Measurements from ENCODE around the gene BNIP2. TPM values are rescaled to one million over a fixed set of nuclear protein-coding genes. Genes with fewer than 3 reads are reported as not detected.
"Not testable (repeated sequence)": the region's sequence is repeated elsewhere in the genome, so short reads cannot be mapped to it uniquely, and the experiment has no call there.

Gene BNIP2
- polyA plus RNA-seq, 1 donor from 2014 or later = 98.8 TPM

DNA sequence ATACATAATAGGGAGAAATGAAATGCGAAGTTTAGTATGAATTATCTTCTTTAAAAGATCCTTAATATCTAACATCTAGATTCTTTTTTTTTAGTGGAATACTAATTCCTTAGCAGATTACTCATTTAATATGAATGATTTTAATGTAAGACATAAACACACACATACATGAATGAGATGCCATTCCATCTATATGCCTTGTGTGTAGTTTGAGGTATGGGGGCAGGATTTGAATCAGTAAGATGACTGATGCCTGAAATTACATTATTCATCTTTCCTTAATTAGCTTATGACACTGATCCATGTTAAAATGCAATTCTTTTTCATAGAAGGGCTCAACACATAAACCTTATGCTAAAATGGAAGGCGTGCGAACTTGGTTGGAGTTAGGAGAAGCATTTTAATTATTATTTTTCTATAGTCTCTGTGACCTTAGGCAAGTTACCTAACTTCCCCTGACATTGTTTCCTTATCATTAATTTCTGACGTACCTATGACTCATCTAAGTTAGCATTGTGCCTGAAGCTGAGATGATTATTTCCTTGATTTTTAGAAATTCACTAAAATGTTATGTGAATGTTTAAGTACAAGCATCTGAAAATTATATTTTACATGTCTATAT is 10.8 kb upstream of the BNIP2 start:
- Mint-ChIP-seq H3K4me1 (no peaks in the 10 kb centered on the region), H3K4me3 (no peak overlapping the region), H3K27me3 (peaks cover under 1% of the 10 kb centered on the region), H3K36me3 (peaks cover 2% of the 10 kb centered on the region), H3K27ac (no peak overlapping the region), H3K9me3 (no peaks in the 10 kb centered on the region)

DNA sequence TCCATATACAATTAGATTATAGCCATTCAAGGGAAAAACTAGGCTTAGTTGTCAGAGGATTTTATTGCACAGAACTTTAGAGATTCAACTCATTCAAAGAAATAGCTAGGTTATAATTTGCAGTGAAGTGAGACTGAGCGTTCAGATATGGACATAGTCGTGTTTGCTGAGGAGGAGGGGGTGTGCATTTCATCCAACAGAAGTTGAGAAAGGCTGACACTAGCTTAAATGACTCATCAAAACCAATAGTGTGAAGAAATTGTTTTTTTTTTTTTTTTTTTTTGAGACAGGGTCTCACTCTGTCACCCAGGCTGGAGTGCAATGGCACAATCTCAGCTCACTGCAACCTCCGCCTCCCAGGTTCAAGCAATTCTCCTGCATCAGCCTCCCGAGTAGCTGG is 8.9 kb upstream of the BNIP2 start:
- not testable (repeated sequence) for H3K36me3 Mint-ChIP-seq, H3K27ac Mint-ChIP-seq, H3K9me3 Mint-ChIP-seq, H3K4me1 Mint-ChIP-seq, H3K4me3 Mint-ChIP-seq, H3K27me3 Mint-ChIP-seq

DNA sequence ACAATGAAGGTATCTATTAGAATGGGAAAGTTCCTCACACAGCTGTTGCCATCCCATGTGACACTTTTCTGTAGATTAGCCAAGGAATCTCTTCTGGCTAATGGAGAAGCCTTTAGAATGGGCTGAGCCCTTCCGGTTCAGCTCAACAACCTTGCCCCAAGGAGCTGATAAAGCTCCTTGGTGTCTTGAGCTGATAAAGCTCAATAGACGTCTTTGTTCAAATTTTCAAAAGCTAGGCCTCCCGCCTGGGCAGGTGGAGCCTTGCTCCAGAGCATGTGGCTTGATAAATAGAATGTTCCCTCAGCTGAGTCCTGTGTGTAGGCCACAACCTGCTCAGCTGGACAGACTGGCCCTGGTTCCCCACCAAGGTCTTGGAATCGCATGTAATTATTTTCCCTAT is 7.2 kb upstream of the BNIP2 start:
- Mint-ChIP-seq H3K27ac (no peak overlapping the region), H3K4me1 (no peaks in the 10 kb centered on the region), H3K9me3 (no peaks in the 10 kb centered on the region), H3K36me3 (peaks cover 2% of the 10 kb centered on the region), H3K27me3 (no peaks in the 10 kb centered on the region), H3K4me3 (no peak overlapping the region)

DNA sequence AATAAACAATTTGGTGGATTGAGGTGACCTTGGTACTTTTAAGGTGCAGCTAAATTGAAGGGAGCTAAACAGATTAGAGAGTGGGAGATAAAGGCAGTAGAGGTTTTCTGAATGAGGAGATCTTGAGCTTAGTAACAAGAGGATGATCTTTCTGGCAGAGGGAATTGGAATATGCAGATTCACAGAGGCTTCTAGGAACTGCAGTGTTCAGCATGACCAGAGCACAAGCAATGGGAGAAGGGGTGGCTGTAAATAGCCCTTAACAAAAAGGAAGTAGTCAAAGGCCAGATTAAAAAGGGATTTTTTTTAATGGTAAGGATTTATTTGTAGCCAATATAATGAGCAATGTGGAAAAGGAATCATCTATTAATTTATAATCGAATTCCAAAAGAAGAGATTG is 5.7 kb upstream of the BNIP2 start:
- Mint-ChIP-seq H3K27ac (no peak overlapping the region), H3K36me3 (peaks cover 2% of the 10 kb centered on the region), H3K4me3 (no peak overlapping the region), H3K4me1 (peaks cover 6 to 8% (median 6%) of the 10 kb centered on the region in 3 donors), H3K27me3 (no peaks in the 10 kb centered on the region), H3K9me3 (no peaks in the 10 kb centered on the region)

DNA sequence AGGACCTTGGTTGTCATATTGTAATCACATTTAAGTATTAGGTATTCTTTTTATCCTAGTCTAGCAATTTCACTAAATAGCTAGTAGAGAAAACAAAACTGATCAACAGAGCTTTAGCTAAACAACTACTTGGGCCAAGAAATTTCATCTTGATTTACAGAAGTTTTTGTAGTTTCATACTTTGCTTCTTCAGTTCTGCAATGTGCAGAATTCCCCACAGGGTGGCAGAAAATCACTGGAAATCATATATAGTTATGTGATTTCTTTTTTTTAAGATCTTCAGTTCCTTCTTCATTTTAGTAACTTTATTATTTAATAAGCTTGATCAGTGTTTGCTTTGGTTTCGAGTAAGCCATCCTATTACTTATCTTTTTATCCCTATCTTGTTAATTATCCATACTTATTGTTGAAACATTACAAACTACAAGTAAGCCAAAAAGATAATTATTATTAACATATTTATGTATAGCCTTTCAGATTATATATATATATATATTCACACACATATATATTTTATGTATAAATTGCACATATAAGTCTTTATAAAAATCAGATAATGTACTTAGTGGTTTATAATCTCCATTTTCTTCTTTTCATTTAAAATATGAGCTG is 2.2 kb upstream of the BNIP2 start:
- H3K9me3 Mint-ChIP-seq = no peaks in the 10 kb centered on the region
- peaks cover 18 to 25% (median 20%) of the 10 kb centered on the region in 3 donors for H3K4me1 Mint-ChIP-seq
- H3K4me3 Mint-ChIP-seq = peak overlapping the region; percentile 46 to 94 (median 72)
- H3K27me3 Mint-ChIP-seq = no peaks in the 10 kb centered on the region
- H3K36me3 Mint-ChIP-seq = peaks cover 6% of the 10 kb centered on the region
- H3K27ac Mint-ChIP-seq = peak overlapping the region; percentile 56 to 96 (median 92)

DNA sequence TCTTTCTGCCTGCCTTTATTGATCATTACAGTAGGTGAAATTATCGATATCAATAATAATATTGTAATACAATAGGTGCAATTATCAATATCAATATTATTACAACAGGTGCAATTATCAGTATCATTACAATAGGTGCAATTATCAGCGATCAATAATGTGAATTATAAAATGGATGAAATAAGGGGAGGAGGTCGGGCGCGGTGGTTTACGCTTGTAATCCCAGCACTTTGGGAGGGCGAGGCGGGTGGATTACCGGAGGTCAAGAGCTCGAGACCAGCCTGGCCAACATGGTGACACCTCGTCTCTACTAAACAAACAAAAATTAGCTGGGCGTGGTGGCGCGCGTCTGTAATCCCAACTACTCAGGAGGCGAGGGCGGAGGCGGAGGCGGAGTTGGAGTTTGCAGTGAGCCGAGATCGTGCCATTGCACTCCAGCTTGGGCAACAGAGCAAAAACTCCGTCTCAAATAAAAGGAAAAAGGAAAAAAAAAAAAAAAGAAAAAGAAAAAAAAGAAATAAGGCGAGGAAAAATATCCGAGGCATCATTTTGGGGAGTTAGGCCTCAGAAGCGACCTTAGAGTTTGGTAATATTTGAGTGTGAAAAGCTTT is 611 bp upstream of the BNIP2 start:
- peaks cover 6% of the 10 kb centered on the region for H3K36me3 Mint-ChIP-seq
- H3K27me3 Mint-ChIP-seq = no peaks in the 10 kb centered on the region
- H3K27ac Mint-ChIP-seq = peak overlapping the region; percentile 94 to 99 (median 97)
- peaks cover 26 to 35% (median 32%) of the 10 kb centered on the region in 3 donors for H3K4me1 Mint-ChIP-seq
- H3K4me3 Mint-ChIP-seq = peak overlapping the region; percentile 96 to 98 (median 97)
- H3K9me3 Mint-ChIP-seq = no peaks in the 10 kb centered on the region

DNA sequence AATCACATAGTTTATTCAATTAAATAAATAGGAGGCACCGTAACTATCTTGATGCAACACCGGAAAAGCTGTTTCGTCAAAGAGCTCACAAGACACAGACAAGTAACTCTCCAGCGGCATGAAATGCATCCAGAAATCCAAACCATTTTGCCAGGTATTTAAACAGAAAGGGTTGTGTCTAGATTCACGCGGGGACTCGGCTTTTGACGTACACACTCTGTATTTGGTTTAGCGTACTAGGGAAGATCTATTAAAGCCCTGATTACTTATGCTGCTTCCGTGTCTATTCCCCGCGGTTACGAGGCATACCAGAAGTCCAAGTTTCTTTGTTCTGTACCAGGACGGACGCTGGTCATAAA is 718 bp downstream of the BNIP2 start:
- Mint-ChIP-seq H3K27me3 (no peaks in the 10 kb centered on the region), H3K27ac (peak overlapping the region; percentile 94 to 99 (median 97)), H3K4me1 (peaks cover 29 to 39% (median 38%) of the 10 kb centered on the region in 3 donors), H3K9me3 (no peaks in the 10 kb centered on the region), H3K36me3 (peaks cover 9% of the 10 kb centered on the region), H3K4me3 (peak overlapping the region; percentile 96 to 98 (median 97))

DNA sequence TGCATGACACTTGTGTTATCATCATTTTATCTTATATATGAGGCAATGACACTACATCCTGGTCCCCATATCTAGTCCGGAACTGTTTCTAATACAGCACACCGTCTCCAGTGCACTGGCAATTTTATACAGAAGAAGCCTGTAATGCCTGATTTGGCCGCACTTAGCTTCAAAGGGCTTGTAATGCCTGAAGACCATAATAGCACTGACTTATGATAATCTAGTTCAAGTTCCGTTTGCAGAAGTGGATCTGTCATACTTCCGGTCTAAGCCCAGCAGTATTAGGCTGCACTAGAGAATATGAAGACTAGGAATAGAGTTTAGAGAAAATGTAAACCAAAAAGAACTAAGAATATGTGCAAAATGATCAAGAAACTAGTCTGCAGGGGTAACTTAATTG is 1.3 kb downstream of the BNIP2 start:
- Mint-ChIP-seq H3K27me3 (no peaks in the 10 kb centered on the region), H3K9me3 (no peaks in the 10 kb centered on the region), H3K4me1 (peaks cover 35 to 45% (median 42%) of the 10 kb centered on the region in 3 donors), H3K36me3 (peaks cover 10% of the 10 kb centered on the region), H3K4me3 (peak overlapping the region; percentile 96 to 98 (median 97)), H3K27ac (peak overlapping the region; percentile 94 to 99 (median 97))

DNA sequence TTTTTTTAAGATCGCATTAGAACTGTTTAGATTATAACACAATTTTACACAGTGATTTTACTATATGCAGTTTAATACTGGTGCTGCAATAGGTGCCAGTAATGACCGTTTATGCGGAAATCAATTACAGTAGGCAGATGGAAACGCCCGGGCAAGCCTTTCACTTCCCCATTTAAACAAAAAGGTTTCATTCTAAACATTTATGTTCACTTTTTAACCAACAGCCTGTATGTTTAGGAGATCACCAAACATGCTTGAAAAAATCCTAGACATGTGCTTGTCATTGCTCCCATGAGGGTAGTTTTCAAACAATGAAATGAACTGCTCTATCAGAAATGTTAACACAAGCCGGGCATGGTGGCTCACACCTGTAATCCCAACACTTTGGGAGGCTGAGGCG is 2.7 kb downstream of the BNIP2 start:
- Mint-ChIP-seq H3K36me3 (peaks cover 10% of the 10 kb centered on the region), H3K9me3 (no peaks in the 10 kb centered on the region), H3K4me1 (peaks cover 35 to 46% (median 45%) of the 10 kb centered on the region in 3 donors), H3K27ac (peak overlapping the region; percentile 94 to 97 (median 97)), H3K4me3 (peak overlapping the region; percentile 78 to 97 (median 95)), H3K27me3 (no peaks in the 10 kb centered on the region)

DNA sequence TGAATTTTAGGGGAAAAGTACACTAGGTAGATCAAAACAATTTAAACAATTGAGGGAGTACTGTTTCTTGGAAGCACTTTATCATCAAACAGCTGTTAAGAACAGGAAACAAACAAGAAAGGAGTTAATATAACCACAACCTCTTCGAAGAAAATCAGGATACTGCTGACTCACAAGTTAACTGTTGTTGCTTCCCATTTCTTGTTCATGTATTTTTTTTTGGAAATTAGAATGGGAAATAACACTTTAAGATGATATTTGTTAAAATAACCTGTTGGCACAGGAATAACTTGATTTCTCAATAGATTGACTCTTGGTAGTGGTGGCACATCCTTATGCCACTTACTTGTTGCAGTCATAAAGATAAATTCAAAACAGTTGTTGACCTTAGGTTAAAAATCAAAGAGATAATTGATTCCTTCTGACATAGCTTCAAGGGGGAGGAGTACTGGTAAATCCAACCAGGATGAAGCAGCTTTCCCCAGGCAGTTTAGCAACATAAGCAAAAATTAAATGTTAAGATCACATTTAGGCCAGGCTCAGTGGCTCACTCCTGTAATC is 3.3 kb downstream of the BNIP2 start:
- H3K27ac Mint-ChIP-seq = peak overlapping the region; percentile 94 to 97 (median 97)
- no peaks in the 10 kb centered on the region for H3K27me3 Mint-ChIP-seq
- no peaks in the 10 kb centered on the region for H3K9me3 Mint-ChIP-seq
- peaks cover 31 to 43% (median 41%) of the 10 kb centered on the region in 3 donors for H3K4me1 Mint-ChIP-seq
- peak overlapping the region; percentile 78 to 97 (median 95) for H3K4me3 Mint-ChIP-seq
- H3K36me3 Mint-ChIP-seq = peaks cover 10% of the 10 kb centered on the region

DNA sequence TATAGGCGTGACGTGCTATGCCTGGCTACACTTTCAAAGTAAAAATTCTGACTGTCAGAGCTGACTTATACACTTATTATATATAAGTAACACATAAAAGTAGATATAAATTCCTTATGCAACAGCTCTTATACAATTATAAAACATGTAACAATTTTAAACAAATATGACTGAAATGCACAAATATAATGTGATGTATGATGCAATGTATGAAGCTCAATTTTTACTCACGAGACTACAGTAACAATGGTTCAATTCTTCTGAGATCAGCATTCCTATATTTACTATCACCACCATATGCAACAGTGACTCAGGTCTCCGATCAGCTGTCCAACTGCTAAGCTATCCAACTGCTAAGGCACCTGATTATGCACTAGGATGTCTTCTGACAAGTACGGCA is 8.2 kb downstream of the BNIP2 start:
- Mint-ChIP-seq H3K27me3 (no peaks in the 10 kb centered on the region), H3K36me3 (peaks cover 5% of the 10 kb centered on the region), H3K4me1 (peaks cover 16 to 23% (median 17%) of the 10 kb centered on the region in 3 donors), H3K9me3 (no peaks in the 10 kb centered on the region), H3K27ac (no peak overlapping the region), H3K4me3 (peak overlapping the region in 1 of 4 donors; percentile 38)

DNA sequence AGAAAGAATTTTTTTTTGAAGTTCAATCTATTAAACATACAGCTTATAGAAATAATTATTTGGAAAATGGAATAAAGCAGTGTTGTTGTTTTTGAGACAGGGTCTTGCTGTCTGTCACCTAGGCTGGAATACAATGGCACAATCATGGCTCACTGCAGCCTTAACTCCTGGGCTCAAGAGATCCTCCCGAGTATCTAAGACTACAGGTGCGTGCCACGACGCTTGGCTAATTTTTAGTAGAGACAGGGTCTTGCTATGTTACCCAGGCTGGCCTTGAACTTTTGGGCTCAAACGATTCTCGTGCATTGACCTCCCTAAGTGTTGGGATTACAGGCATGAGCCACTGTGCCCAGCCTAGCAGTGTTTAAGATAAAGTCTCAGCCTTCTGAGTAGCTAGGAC is 8.8 kb downstream of the BNIP2 start:
- H3K4me3 Mint-ChIP-seq = peak overlapping the region in 1 of 4 donors; percentile 38
- H3K4me1 Mint-ChIP-seq = peaks cover 11 to 18% (median 12%) of the 10 kb centered on the region in 3 donors
- H3K27ac Mint-ChIP-seq = no peak overlapping the region
- no peaks in the 10 kb centered on the region for H3K27me3 Mint-ChIP-seq
- H3K9me3 Mint-ChIP-seq = no peaks in the 10 kb centered on the region
- H3K36me3 Mint-ChIP-seq = peaks cover 5% of the 10 kb centered on the region

DNA sequence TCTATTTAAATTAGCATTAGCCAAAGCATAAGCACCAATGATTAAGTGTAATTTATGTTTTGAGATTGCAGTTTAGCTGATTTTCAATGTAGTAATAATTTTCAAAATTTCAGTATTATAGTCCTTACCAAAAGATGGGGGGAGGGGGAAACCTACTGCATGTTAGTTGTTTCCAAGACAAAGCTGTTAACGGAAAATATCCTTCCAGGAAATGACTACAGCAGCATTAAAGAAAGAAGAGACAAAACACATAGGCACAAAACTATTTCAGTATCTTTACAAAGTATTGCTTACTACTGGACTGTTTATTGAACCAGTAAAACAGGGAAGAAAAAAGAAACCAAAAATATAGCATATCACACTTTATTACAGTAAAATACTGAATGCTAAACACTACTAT is 10.5 kb downstream of the BNIP2 start:
- H3K4me3 Mint-ChIP-seq = no peak overlapping the region
- H3K36me3 Mint-ChIP-seq = peaks cover 2% of the 10 kb centered on the region
- H3K27me3 Mint-ChIP-seq = no peaks in the 10 kb centered on the region
- H3K27ac Mint-ChIP-seq = no peak overlapping the region
- peaks cover 7 to 9% (median 8%) of the 10 kb centered on the region in 3 donors for H3K4me1 Mint-ChIP-seq
- H3K9me3 Mint-ChIP-seq = no peaks in the 10 kb centered on the region

DNA sequence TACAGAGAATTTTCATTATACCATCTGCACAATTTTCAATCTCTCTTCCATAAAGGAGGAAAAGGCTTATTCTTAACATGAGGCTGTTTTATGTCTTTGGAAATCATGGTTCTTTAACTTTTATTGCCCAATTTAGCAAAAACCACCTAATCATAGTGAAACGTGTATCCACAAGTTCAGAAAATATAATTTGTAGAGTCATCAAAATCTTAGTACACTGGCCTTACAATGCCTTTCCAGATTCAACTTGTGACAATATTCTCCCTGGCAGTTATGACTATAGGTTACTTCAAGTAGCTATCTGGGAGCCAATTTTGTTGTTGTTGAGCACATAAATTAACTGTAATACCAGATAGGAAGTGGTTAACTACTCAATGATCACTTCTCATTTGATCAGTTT is 10.9 kb downstream of the BNIP2 start:
- H3K36me3 Mint-ChIP-seq = peaks cover under 1% of the 10 kb centered on the region

DNA sequence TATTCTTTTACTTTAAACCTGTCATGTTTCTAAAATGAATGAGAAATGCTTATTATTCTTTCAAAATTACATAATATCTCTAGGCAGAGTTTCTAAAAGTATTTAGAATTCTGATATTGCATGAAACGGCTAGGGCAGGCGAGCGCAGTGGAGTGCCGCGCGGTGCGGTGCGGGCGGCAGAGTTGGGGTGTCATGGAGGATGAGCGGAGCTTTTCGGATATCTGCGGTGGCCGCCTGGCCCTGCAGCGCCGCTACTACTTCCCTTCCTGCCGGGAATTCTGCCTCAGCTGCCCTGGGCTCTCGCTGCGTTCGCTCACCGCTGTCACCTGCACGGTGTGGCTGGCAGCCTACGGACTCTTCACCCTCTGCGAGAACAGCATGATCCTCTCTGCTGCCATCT is 12.6 kb downstream of the BNIP2 start:
- no peak overlapping the region for H3K4me3 Mint-ChIP-seq

More for the DNA sequence above, 10.9 kb downstream of the BNIP2 start:
- Mint-ChIP-seq H3K9me3 (no peaks in the 10 kb centered on the region), H3K27me3 (no peaks in the 10 kb centered on the region), H3K4me3 (no peak overlapping the region), H3K4me1 (peaks cover 5 to 8% (median 6%) of the 10 kb centered on the region in 3 donors), H3K27ac (no peak overlapping the region)

More for the DNA sequence above, 12.6 kb downstream of the BNIP2 start:
- H3K9me3 Mint-ChIP-seq = no peaks in the 10 kb centered on the region
- H3K27ac Mint-ChIP-seq = no peak overlapping the region
- no peaks in the 10 kb centered on the region for H3K27me3 Mint-ChIP-seq
- no peaks in the 10 kb centered on the region for H3K36me3 Mint-ChIP-seq
- peaks cover 0 to 2% (median 2%) of the 10 kb centered on the region in 3 donors for H3K4me1 Mint-ChIP-seq
